ENCODE data around the gene RGS3. TPM values are rescaled to one million over a fixed set of nuclear protein-coding genes. Genes with fewer than 3 reads are reported as not detected.

RGS3 gene
- total RNA-seq, 1 donor from 2014 or later: 187 TPM

GRCh38 chr9:113593682-113594281 lies 130.3 kb downstream of the RGS3 start:
- Histone ChIP-seq H3K9me3 (replicated peaks) (no peaks in the 10 kb centered on the region), H3K27me3 (ENCODE audit: low read depth) (no peaks in the 10 kb centered on the region), H3K4me1 (peaks cover 97% of the 10 kb centered on the region), H3K36me3 (peaks cover 31% of the 10 kb centered on the region), H3K4me3 (peak overlapping the region; percentile 82), H3K27ac (replicated peaks) (peak overlapping the region; percentile 94)
- TF ChIP-seq CTCF (IDR thresholded peaks at IDR 0.05; ENCODE audit: borderline replicate concordance): no peak
- DNase-seq: peak; percentile 95
- intact Hi-C loops (cut with micrococcal nuclease): no loop called here

- Histone ChIP-seq H3K27ac (replicated peaks) (peak overlapping the region; percentile 94), H3K36me3 (peaks cover 31% of the 10 kb centered on the region), H3K27me3 (ENCODE audit: low read depth) (no peaks in the 10 kb centered on the region), H3K4me1 (peaks cover 97% of the 10 kb centered on the region), H3K4me3 (peak overlapping the region; percentile 82), H3K9me3 (replicated peaks) (no peaks in the 10 kb centered on the region)
- TF ChIP-seq CTCF (IDR thresholded peaks at IDR 0.05; ENCODE audit: borderline replicate concordance): no peak
- intact Hi-C loops (cut with micrococcal nuclease): no loop called here
- no peak for DNase-seq
These were observed 131.2 kb downstream of the RGS3 start for GRCh38 chr9:113594484-113595299.

GRCh38 chr9:113596616-113597320 lies 133.2 kb downstream of the RGS3 start:
- Histone ChIP-seq H3K4me3 (peak overlapping the region; percentile 82), H3K4me1 (peaks cover 97% of the 10 kb centered on the region), H3K36me3 (peaks cover 31% of the 10 kb centered on the region), H3K9me3 (replicated peaks) (no peaks in the 10 kb centered on the region), H3K27ac (replicated peaks) (peak overlapping the region; percentile 94), H3K27me3 (ENCODE audit: low read depth) (no peaks in the 10 kb centered on the region)
- intact Hi-C loops (cut with micrococcal nuclease): no loop called here
- no peak for DNase-seq
- no peak for TF ChIP-seq CTCF (IDR thresholded peaks at IDR 0.05; ENCODE audit: borderline replicate concordance)

GRCh38 chr9:113597390-113598241 lies 134.1 kb downstream of the RGS3 start:
- H3K4me3 ChIP-seq: peak overlapping the region; percentile 82
- H3K36me3 ChIP-seq: peaks cover 31% of the 10 kb centered on the region
- no peaks in the 10 kb centered on the region for H3K27me3 ChIP-seq (ENCODE audit: low read depth)
- peak overlapping the region; percentile 94 for H3K27ac ChIP-seq (replicated peaks)
- intact Hi-C loops (cut with micrococcal nuclease): no loop called here
- peaks cover 97% of the 10 kb centered on the region for H3K4me1 ChIP-seq
- H3K9me3 ChIP-seq (replicated peaks): no peaks in the 10 kb centered on the region
- no peak for TF ChIP-seq CTCF (IDR thresholded peaks at IDR 0.05; ENCODE audit: borderline replicate concordance)
- DNase-seq: no peak

GRCh38 chr9:113598451-113598850 lies 134.9 kb downstream of the RGS3 start:
- H3K9me3 ChIP-seq (replicated peaks): no peaks in the 10 kb centered on the region
- peaks cover 31% of the 10 kb centered on the region for H3K36me3 ChIP-seq
- DNase-seq: no peak
- no peaks in the 10 kb centered on the region for H3K27me3 ChIP-seq (ENCODE audit: low read depth)
- H3K4me3 ChIP-seq: peak overlapping the region; percentile 82
- peaks cover 97% of the 10 kb centered on the region for H3K4me1 ChIP-seq
- no peak for TF ChIP-seq CTCF (IDR thresholded peaks at IDR 0.05; ENCODE audit: borderline replicate concordance)
- intact Hi-C loops (cut with micrococcal nuclease): no loop called here
- peak overlapping the region; percentile 94 for H3K27ac ChIP-seq (replicated peaks)

Data from left ventricle myocardium inferior (tissue), 1 donor.